GM13976 (cell line): ENCODE measurements around the gene KLRB1.
"Not testable (repeated sequence)": the region's sequence is repeated elsewhere in the genome, so short reads cannot be mapped to it uniquely, and the experiment has no call there.

Experiments
- DNase-seq: peaks from one replicate; pipeline ENCODE4 v3.0.0; 2012; ENCODE audit warnings: low spot score
- in situ Hi-C: fragments of 300-500 bp; cut with MboI; formaldehyde crosslinking; loops from one replicate; pipeline ENCODE4 v1.12.0; 2022; ENCODE audit warnings: low sequenced_read_pairs, mixed read lengths, inconsistent platforms; ENCODE audit not compliant: unreplicated experiment
- TF ChIP-seq, protein P1 (sequence below): IDR thresholded peaks from 2 replicates; pipeline ENCODE4 v1.5.1; 2012; ENCODE audit warnings: borderline replicate concordance, mild to moderate bottlenecking; ENCODE audit not compliant: insufficient read depth; ENCODE audit errors: extremely low read depth, missing control alignments, control extremely low read depth

Gene KLRB1

DNA sequence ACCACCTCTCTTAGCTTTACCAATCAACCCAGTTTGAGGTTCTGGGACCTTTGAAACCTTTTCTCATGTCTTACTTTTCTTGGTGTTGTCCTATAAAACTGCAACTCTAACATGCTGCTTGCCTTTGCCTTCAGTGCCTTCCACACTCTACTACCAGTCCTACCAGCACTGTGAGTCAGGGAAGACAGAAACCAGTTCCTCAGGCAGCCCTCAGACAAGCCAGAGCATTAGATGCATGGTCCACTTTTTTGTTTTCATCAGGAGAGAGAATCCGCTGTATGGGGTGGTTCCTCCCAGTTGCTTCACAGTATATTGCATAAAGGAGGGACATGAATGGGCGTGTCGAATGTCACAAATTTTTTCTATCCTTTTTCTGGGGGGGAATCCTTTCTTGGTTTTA lies 17.3 kb upstream of the KLRB1 start:
- TF ChIP-seq, protein P1, sequence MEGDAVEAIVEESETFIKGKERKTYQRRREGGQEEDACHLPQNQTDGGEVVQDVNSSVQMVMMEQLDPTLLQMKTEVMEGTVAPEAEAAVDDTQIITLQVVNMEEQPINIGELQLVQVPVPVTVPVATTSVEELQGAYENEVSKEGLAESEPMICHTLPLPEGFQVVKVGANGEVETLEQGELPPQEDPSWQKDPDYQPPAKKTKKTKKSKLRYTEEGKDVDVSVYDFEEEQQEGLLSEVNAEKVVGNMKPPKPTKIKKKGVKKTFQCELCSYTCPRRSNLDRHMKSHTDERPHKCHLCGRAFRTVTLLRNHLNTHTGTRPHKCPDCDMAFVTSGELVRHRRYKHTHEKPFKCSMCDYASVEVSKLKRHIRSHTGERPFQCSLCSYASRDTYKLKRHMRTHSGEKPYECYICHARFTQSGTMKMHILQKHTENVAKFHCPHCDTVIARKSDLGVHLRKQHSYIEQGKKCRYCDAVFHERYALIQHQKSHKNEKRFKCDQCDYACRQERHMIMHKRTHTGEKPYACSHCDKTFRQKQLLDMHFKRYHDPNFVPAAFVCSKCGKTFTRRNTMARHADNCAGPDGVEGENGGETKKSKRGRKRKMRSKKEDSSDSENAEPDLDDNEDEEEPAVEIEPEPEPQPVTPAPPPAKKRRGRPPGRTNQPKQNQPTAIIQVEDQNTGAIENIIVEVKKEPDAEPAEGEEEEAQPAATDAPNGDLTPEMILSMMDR, result no peak
- in situ Hi-C loops, result loop anchor here (25.0 kb wide), 1 partner anchor 288 kb away; no protein-coding TSS in a partner anchor
- no peak for DNase-seq

DNA sequence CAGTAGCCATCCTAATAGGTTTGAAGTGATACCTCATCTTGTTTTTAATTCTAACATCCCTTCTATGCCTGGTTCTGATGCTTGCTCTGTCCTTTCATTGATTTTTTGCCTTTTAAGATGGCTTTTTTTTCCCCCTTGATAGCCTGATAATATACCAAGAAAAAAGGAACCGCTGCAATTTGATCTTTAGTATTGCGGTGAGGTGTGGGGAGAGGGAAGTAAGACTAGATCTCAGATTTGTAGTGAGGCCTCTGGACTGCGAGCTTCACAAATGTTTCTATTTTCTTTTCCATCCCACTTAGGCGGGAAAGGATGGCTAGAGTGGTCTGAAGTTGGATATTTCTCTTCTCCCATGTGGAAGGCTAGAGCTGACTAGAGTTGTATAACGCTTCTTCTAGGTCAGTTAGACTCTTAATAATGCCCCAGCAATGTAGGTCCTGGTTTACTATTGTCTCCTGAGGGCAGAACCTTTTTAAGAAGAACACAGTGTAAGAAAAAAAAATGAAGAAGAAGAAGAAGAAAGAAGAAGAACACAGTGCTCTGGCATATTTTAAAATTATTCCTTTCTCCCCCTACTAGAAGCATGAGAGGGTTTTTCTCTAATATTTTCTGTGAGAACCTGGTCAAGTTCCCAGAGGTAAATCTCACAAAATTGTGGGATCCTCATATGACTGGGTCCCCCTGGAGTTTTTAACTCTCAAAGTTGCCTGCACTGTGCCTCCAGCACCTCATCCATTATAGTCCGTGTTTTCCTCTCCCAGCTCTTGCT lies 11.9 kb upstream of the KLRB1 start:
- in situ Hi-C loops, result loop anchor here (25.0 kb wide), 1 partner anchor 157 kb away; no protein-coding TSS in a partner anchor
- TF ChIP-seq, protein P1, result no peak
- DNase-seq, result no peak

DNA sequence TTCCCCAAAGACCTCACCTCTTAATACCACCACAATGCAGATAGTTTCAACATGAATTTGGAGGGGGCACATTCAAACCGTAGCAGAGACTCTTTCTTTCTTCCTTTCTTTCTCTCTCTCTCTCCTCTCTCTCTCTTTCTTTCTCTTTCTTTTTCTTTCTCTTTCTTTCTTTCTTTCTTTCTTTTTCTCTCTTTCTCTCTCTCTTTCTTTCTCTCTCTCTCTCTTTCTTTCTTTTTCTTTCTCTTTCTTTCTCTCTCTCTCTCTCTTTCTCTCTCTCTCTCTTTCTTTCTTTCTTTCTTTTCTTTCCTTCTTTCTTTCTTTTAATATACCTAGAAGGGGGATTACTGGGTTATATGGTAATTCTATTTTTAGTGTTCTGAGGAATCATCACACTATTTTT lies 11.2 kb upstream of the KLRB1 start:
- in situ Hi-C loops, result loop anchor here (25.0 kb wide), 1 partner anchor 157 kb away; no protein-coding TSS in a partner anchor
- not testable (repeated sequence) for DNase-seq

DNA sequence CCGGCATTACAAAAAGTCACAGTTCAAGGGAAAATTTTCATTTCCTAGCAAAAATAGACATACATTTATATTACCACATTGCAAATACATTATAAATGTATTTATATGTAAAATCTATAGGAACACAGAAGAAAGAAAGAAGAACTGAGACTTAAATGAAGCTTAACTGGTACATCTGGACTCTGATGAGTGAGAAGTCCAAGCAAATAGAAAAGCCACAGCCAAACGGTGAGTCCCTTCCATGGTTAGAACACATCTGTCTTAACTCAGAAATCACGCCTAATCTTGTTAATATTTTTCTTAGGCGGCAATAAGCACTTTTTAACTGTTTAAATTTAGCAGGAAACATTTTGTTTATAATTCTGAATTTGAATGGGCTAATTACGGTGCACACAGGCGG lies 9.4 kb upstream of the KLRB1 start:
- TF ChIP-seq, protein P1, result no peak
- in situ Hi-C loops, result loop anchor here (25.0 kb wide), 1 partner anchor 155 kb away; no protein-coding TSS in a partner anchor
- no peak for DNase-seq

DNA sequence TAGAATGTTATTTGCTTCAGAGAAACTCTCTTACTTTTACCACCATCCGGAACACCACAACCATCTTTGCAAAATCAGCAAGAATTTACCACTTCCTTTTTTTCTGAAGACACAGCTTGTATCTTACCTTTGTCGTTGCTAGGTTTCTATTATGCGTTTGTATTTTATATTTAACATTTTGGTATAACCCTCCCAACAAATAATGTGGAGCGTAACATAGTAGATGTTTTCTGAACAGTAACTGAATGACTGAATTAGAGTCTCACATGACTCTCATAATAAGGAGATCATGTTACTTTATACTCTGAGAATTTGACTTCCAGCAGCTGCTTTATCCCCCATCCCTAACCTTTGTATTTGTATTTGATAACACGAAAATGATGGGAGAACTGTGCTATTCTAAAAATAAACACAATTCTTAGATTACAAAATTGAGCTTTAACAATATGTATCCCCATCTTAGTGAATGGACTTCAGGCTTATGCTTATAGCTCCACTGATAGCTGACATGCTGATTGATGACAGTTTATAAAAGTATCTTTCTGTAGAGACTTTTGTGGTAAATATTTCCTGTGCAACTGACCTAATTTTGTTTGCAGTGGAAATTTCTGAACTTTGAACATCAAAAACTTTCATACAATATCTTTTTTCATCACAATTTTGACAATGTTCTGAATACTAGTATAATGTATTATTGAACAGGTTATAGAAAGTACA lies 7.9 kb upstream of the KLRB1 start:
- in situ Hi-C loops, result loop anchor here (25.0 kb wide), 1 partner anchor 153 kb away; no protein-coding TSS in a partner anchor
- TF ChIP-seq, protein P1, result no peak
- DNase-seq, result no peak

DNA sequence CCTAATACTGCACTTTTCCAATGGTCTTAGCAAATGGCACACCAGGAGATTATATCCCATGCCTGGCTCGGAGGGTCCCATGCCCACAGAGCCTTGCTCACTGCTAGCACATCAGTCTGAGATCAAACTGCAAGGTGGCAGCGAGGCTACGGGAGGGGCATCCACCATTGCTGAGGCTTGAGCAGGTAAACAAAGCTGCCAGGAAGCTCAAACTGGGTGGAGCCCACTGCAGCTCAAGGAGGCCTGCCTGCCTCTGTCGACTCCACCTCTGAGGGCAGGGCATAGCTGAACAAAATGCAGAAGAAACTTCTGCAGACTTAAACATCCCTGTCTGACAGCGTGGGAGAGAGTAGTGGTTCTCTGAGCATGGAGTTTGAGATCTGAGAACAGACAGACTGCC lies 2.9 kb upstream of the KLRB1 start:
- in situ Hi-C loops, result loop anchor here (25.0 kb wide), 1 partner anchor 148 kb away; no protein-coding TSS in a partner anchor
- DNase-seq, result not testable (repeated sequence)

DNA sequence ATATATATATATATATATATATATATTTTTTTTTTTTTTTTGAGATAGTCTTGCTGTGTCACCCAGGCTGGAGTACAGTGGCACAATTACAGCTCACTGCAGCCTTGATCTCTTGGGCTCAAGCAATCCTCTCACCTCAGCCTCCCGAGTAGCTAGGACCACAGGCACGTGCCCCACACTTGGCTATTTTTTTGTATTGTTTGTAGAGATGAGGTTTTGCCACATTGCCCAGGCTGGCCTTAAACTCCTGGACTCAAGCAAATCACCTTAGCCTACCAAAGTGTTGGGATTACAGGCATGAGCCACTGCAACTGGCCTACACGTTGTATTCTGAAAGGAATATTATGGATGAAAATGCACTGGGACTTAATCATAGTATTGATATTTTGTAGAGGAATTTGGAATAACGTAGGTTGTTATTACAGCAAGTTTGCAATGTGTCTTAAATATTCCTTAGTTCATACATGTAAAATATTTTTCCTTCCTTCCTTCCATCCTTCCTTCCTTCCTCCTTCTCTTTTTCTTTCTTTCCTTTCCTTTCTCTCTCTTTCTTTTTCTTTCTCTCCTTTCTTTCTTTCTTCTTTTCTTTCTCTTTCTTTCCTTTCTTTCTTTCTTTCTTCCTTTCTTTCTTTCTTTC lies 862 bp downstream of the KLRB1 start:
- in situ Hi-C loops, result loop anchor here (25.0 kb wide), 1 partner anchor 145 kb away; no protein-coding TSS in a partner anchor
- DNase-seq, result no peak
- TF ChIP-seq, protein P1, result no peak
